Renal cortical epithelial cell (primary cell): ENCODE measurements around the gene FASN. TPM values are rescaled to one million over a fixed set of nuclear protein-coding genes. Genes with fewer than 3 reads are reported as not detected.

Experiments used
- total RNA-seq: library from RNA; depleted of rRNA; stranded (reverse); fragments of >200 nt; gene quantifications from 2 replicates; pipeline ENCODE4 v1.2.3, GENCODE V29; 2014

The FASN gene
- total RNA-seq, 1 donor from 2014 or later = 103 TPM

Other genes starting within 250 kb of the FASN start
- 1,064 and 1,065 TPM in 2 replicates for gene P4HB, start 237.7 kb downstream of the FASN start, total RNA-seq
- 161 and 237 TPM in 2 replicates for gene ARHGDIA, start 226.9 kb downstream of the FASN start, total RNA-seq
- gene ALYREF, start 206.7 kb downstream of the FASN start, total RNA-seq = 46.8 and 109 TPM in 2 replicates
- 77.3 and 104 TPM in 2 replicates for gene ANAPC11, start 206.5 kb downstream of the FASN start, total RNA-seq
- 0.25 and 3.3 TPM in 2 replicates for gene NPB, start 196.0 kb downstream of the FASN start, total RNA-seq
- gene PCYT2, start 186.8 kb downstream of the FASN start, total RNA-seq = 18.6 and 47.2 TPM in 2 replicates
- 17.9 and 20.4 TPM in 2 replicates for gene SIRT7, start 180.1 kb downstream of the FASN start, total RNA-seq
- 11.3 and 14.4 TPM in 2 replicates for gene MAFG, start 170.5 kb downstream of the FASN start, total RNA-seq
- 69.3 and 122 TPM in 2 replicates for gene PYCR1, start 160.9 kb downstream of the FASN start, total RNA-seq
- not detected in 2 replicates for gene MYADML2, start 151.0 kb downstream of the FASN start, total RNA-seq
- 0.05 TPM in 1 of 2 replicates, not detected in the other for gene NOTUM, start 137.0 kb downstream of the FASN start, total RNA-seq
- 12.6 and 18.8 TPM in 2 replicates for gene ASPSCR1, start 120.6 kb downstream of the FASN start, total RNA-seq
- 13.6 and 63.6 TPM in 2 replicates for gene CENPX, start 75.4 kb downstream of the FASN start, total RNA-seq
- gene LRRC45, start 74.9 kb downstream of the FASN start, total RNA-seq = 15.2 and 15.8 TPM in 2 replicates
- gene RAC3, start 66.6 kb downstream of the FASN start, total RNA-seq = 7.7 and 16.8 TPM in 2 replicates
- gene DCXR, start 60.5 kb downstream of the FASN start, total RNA-seq = 19.4 and 35.4 TPM in 2 replicates
- gene RFNG, start 46.4 kb downstream of the FASN start, total RNA-seq = 27.3 and 31.0 TPM in 2 replicates
- gene GPS1, start 46.3 kb downstream of the FASN start, total RNA-seq = 112 and 119 TPM in 2 replicates
- gene DUS1L, start 32.4 kb downstream of the FASN start, total RNA-seq = 66.3 and 79.9 TPM in 2 replicates
- gene CCDC57, start 114.6 kb upstream of the FASN start, total RNA-seq = 7.3 and 28.2 TPM in 2 replicates
- 290 and 393 TPM in 2 replicates for gene SLC16A3, start 130.8 kb upstream of the FASN start, total RNA-seq
- gene CSNK1D, start 175.5 kb upstream of the FASN start, total RNA-seq = 55.4 and 115 TPM in 2 replicates
- gene CD7, start 219.4 kb upstream of the FASN start, total RNA-seq = not detected in 2 replicates
- 2.4 and 7.8 TPM in 2 replicates for gene SECTM1, start 235.5 kb upstream of the FASN start, total RNA-seq